ENCODE data around the gene EVA1A.

GRCh38 chr2:75602724-75603342, 42.1 kb upstream of the EVA1A start:
- TF ChIP-seq CTCF (IDR thresholded peaks at IDR 0.05 in 4 of 5, conservative IDR thresholded peaks at IDR 0.05 in 1 of 5), result no peak
- TF ChIP-seq POLR2A (IDR thresholded peaks at IDR 0.05), result no peak
